Right cardiac atrium (tissue), 5 donors: ENCODE results near the gene MS4A4E. TPM values are rescaled to one million over a fixed set of nuclear protein-coding genes. Genes with fewer than 3 reads are reported as not detected.
"Not testable (repeated sequence)": the region's sequence is repeated elsewhere in the genome, so short reads cannot be mapped to it uniquely, and the experiment has no call there.

ENCODE experiments used
- ATAC-seq, 2 donors: fragments of 200-7000 bp; cut with Tn5 transposase; one replicate each; pipeline versions ENCODE4 v1.8.0 to v1.9.1; 2020; ENCODE audit warnings: moderate library complexity in 2 of 2, mild to moderate bottlenecking in 1 of 2
- DNase-seq, 3 donors: peaks; one replicate each; pipeline ENCODE4 v3.0.0-alpha.2; 2020
- H3K27ac ChIP-seq: one replicate; pipeline ENCODE4 v1.5.1; 2013; ENCODE audit warnings: mild to moderate bottlenecking, low read length, control low read depth, moderate library complexity
- H3K27me3 ChIP-seq: one replicate; pipeline ENCODE4 v1.6.1; 2013; ENCODE audit not compliant: control insufficient read depth, insufficient read depth
- H3K4me1 ChIP-seq: one replicate; pipeline ENCODE4 v1.6.1; 2013; ENCODE audit warnings: low read length; ENCODE audit not compliant: control insufficient read depth, insufficient read depth
- H3K4me3 ChIP-seq: one replicate; pipeline ENCODE4 v1.5.1; 2013; ENCODE audit warnings: low read length, control low read depth
- H3K9me3 ChIP-seq: one replicate; pipeline ENCODE4 v1.6.1; 2013; ENCODE audit warnings: low read length; ENCODE audit not compliant: control insufficient read depth
- WGBS: extraction: QIAGEN DNeasy Blood & Tissue Kit; methylation state at CpG from one replicate; pipeline ENCODE4 v1.1.7; 2013; 5-methylcytosine and 5-hydroxymethylcytosine counted together
- intact Hi-C, 4 donors: fragments of 100-400 bp; cut with DNase I; formaldehyde crosslinking; loops; one replicate each; pipeline versions ENCODE4 v1.11.0 to v1.14.0; 2022 to 2023
- microRNA-seq, 2 donors: library from miRNA; unstranded; fragments of <30 nt; microRNA quantifications; one replicate each; pipeline ENCODE4 v1.2.0, GENCODE V29; 2020 to 2021
- polyA plus RNA-seq: library from polyadenylated mRNA; stranded (reverse); fragments of 200-250 nt; gene quantifications from one replicate; pipeline ENCODE4 v1.2.3, GENCODE V29; 2013
- total RNA-seq, 4 donors: library from RNA; stranded (reverse); fragmentation: NEBNext Ultra II Directional; extraction: Animal tissue kit (Norgen Biotek cat#: 25700); gene quantifications; one replicate each; pipeline ENCODE4 v1.2.1, GENCODE V29; 2021
- donor health status: healthy with polysubstance abuse.
- donor health status: DM: no; HTN: yes; CAD: no.
- donor health status: DM: no; HTN: no; CAD: no.
- donor health status: DM: no; HTN: yes; CAD: no; lungs with severe emphysema.
- donor health status: DM: yes; HTN: yes; CAD: no.

Gene MS4A4E
- total and polyA plus RNA-seq, 5 donors = 0.27 to 2.5 (median 1.3) TPM

DNA sequence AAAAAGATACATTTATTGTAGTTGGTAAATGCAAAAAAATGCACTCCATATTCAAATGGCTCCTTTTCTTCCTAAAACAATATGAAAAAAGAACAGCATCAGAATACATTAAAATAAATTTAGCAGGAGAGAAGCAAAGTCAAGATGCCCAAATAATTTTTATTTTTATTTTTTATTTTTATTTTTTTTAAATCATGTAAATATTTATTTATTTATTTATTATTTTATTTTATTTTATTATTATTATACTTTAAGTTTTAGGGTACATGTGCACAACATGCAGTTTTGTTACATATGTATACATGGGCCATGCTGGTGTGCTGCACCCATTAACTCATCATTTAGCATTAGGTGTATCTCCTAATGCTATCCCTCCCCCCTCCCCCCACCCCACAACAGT lies 90.2 kb downstream of the MS4A4E start:
- intact Hi-C loops, H3K27me3 ChIP-seq, H3K4me1 ChIP-seq, DNase-seq, H3K9me3 ChIP-seq, H3K4me3 ChIP-seq, H3K27ac ChIP-seq, ATAC-seq: not testable (repeated sequence)

GRCh38 chr11:60150279-60150678 lies 92.7 kb downstream of the MS4A4E start:
- no peak overlapping the region for H3K27ac ChIP-seq
- whole genome bisulfite sequencing = 73% methylated on average over 1 of the region's 1 CpG
- no peak overlapping the region for H3K4me3 ChIP-seq
- intact Hi-C loops = no loop called here
- no peaks in the 10 kb centered on the region for H3K4me1 ChIP-seq
- no peaks in the 10 kb centered on the region for H3K27me3 ChIP-seq
- DNase-seq = no peak
- H3K9me3 ChIP-seq = no peaks in the 10 kb centered on the region
- ATAC-seq = no peak

Small RNAs within 50 kb of the gene (microRNA-seq; reads per million reads assigned to microRNA genes)
- 0 to 0.54 reads per million in 2 donors for gene MIR6503

Other genes starting within 250 kb of the MS4A4E start
- not detected for gene OOSP4B, start 226.0 kb downstream of the MS4A4E start, total RNA-seq
- gene OOSP4B, start 226.0 kb downstream of the MS4A4E start, polyA plus RNA-seq = not detected
- not detected for gene OOSP2, start 202.7 kb downstream of the MS4A4E start, total RNA-seq
- not detected for gene OOSP2, start 202.7 kb downstream of the MS4A4E start, polyA plus RNA-seq
- gene MS4A3, start 186.5 kb downstream of the MS4A4E start, total RNA-seq = not detected
- not detected for gene MS4A3, start 186.5 kb downstream of the MS4A4E start, polyA plus RNA-seq
- under 1 TPM; 0.37 to 0.97 (median 0.65) TPM for gene MS4A2, start 154.5 kb downstream of the MS4A4E start, total RNA-seq
- 0.09 TPM for gene MS4A2, start 154.5 kb downstream of the MS4A4E start, polyA plus RNA-seq
- 10 to 100 TPM; 63.0 to 99.0 (median 82.8) TPM for gene MS4A6A, start 60.1 kb downstream of the MS4A4E start, total RNA-seq
- gene MS4A6A, start 60.1 kb downstream of the MS4A4E start, polyA plus RNA-seq = 16.5 TPM
- 10 to 100 TPM; 12.6 to 21.5 (median 20.1) TPM for gene MS4A4A, start 37.5 kb upstream of the MS4A4E start, total RNA-seq
- 5.1 TPM for gene MS4A4A, start 37.5 kb upstream of the MS4A4E start, polyA plus RNA-seq
- not detected for gene MS4A6E, start 84.1 kb upstream of the MS4A4E start, total RNA-seq
- not detected for gene MS4A6E, start 84.1 kb upstream of the MS4A4E start, polyA plus RNA-seq
- 10 to 100 TPM; 34.1 to 48.2 (median 36.0) TPM for gene MS4A7, start 135.4 kb upstream of the MS4A4E start, total RNA-seq
- 6.6 TPM for gene MS4A7, start 135.4 kb upstream of the MS4A4E start, polyA plus RNA-seq
- 1 to 10 TPM in 2 of 4 donors, under 1 TPM in 2; 0.34 to 1.7 (median 1.1) TPM for gene MS4A14, start 153.3 kb upstream of the MS4A4E start, total RNA-seq
- gene MS4A14, start 153.3 kb upstream of the MS4A4E start, polyA plus RNA-seq = 0.57 TPM
- not detected for gene MS4A5, start 186.4 kb upstream of the MS4A4E start, total RNA-seq
- not detected for gene MS4A5, start 186.4 kb upstream of the MS4A4E start, polyA plus RNA-seq
- under 1 TPM in 1 of 4 donors, not detected in 3; 0.38 TPM for gene MS4A1, start 212.7 kb upstream of the MS4A4E start, total RNA-seq
- 0.05 TPM for gene MS4A1, start 212.7 kb upstream of the MS4A4E start, polyA plus RNA-seq
- not detected for gene MS4A12, start 249.6 kb upstream of the MS4A4E start, total RNA-seq
- not detected for gene MS4A12, start 249.6 kb upstream of the MS4A4E start, polyA plus RNA-seq